Kidney (tissue), 14 donors: ENCODE results near the gene PEAK3. TPM values are rescaled to one million over a fixed set of nuclear protein-coding genes. Genes with fewer than 3 reads are reported as not detected.

Source experiments
- DNase-seq, 5 donors: peaks; one replicate each; pipeline ENCODE4 v3.0.0-alpha.2; 2013 to 2020
- FAIRE-seq: peaks from 2 replicates; lab custom pipeline; 2012; peaks lifted over from hg19 to GRCh38; lab: Jason Lieb, UNC
- H3K27ac ChIP-seq, 2 donors: one replicate each; pipeline ENCODE4 v1.7.0; 2013; ENCODE audit warnings: low read depth in 2 of 2, low read length in 2 of 2, inconsistent platforms in 1 of 2
- H3K27me3 ChIP-seq: one replicate; pipeline ENCODE4 v1.7.1; 2013; ENCODE audit warnings: low read length, inconsistent platforms; ENCODE audit not compliant: control insufficient read depth, insufficient read depth
- H3K36me3 ChIP-seq, 3 donors: one replicate each; pipeline versions ENCODE4 v1.7.0 to v1.7.1; 2013; ENCODE audit warnings: low read length in 3 of 3, control low read depth in 1 of 3, inconsistent platforms in 1 of 3; ENCODE audit not compliant: insufficient read depth in 3 of 3, control insufficient read depth in 2 of 3
- H3K4me1 ChIP-seq, 3 donors: one replicate each; pipeline versions ENCODE4 v1.7.0 to v1.7.1; 2013; ENCODE audit warnings: low read length in 3 of 3, inconsistent platforms in 1 of 3, low read depth in 1 of 3; ENCODE audit not compliant: control insufficient read depth in 2 of 3, insufficient read depth in 2 of 3
- H3K4me3 ChIP-seq, 3 donors: one replicate each; pipeline versions ENCODE4 v1.7.0 to v1.8.1; 2013; ENCODE audit warnings: low read length in 3 of 3, control low read depth in 1 of 3, inconsistent platforms in 1 of 3
- H3K9ac ChIP-seq, 3 donors: one replicate each; pipeline versions ENCODE4 v1.7.0 to v1.7.1; 2013; ENCODE audit warnings: low read length in 3 of 3, control low read depth in 1 of 3, inconsistent platforms in 1 of 3
- H3K9me3 ChIP-seq, 3 donors: one replicate each; pipeline versions ENCODE4 v1.7.0 to v1.7.1; 2013; ENCODE audit warnings: low read length in 3 of 3, control low read depth in 1 of 3, inconsistent platforms in 1 of 3; ENCODE audit not compliant: control insufficient read depth in 2 of 3, insufficient read depth in 1 of 3
- CTCF ChIP-seq: IDR thresholded peaks from 3 replicates; pipeline ENCODE4 v1.5.1; 2012; ENCODE audit warnings: mild to moderate bottlenecking, moderate library complexity, borderline replicate concordance; ENCODE audit not compliant: insufficient read depth; ENCODE audit errors: extremely low read depth
- intact Hi-C: fragments of 100-400 bp; cut with DNase I; formaldehyde crosslinking; loops from one replicate; pipeline ENCODE4 v1.11.1; 2022
- polyA plus RNA-seq: library from polyadenylated mRNA; stranded (reverse); fragments of 350-450 nt; fragmentation: Illumina TruSeq; extraction: RNeasy Lipid Tissue Mini Kit (QIAGEN cat#74804); gene quantifications from one replicate; pipeline ENCODE4 v1.2.3, GENCODE V29; 2014; ENCODE audit warnings: low read depth, low replicate concordance; ENCODE audit not compliant: insufficient read depth
- total RNA-seq: library from RNA; stranded (reverse); fragmentation: NEBNext Ultra II Directional; extraction: Animal tissue kit (Norgen Biotek cat#: 25700); gene quantifications from one replicate; pipeline ENCODE4 v1.2.1, GENCODE V29; 2021
- donor health status: control.
- donor health status: control.
- donor health status: control.
- donor health status: control.
- donor health status: control.
- donor health status: DM: yes; HTN: yes; CAD: no.
- donor health status: Normal renal cell carcinoma (clear cell type).

Gene PEAK3
- total and polyA plus RNA-seq, 2 donors from 2014 or later = 2.1 TPM; not detected in 1

GRCh38 chr19:2276429-2276986, 5.5 kb downstream of the PEAK3 start:
- no peaks in the 10 kb centered on the region for H3K27me3 ChIP-seq
- H3K4me1 ChIP-seq = peaks cover 0 to 17% (median 4%) of the 10 kb centered on the region in 3 donors
- no peak for DNase-seq
- H3K27ac ChIP-seq = no peak overlapping the region
- no peak for FAIRE-seq
- H3K4me3 ChIP-seq = no peak overlapping the region
- H3K9me3 ChIP-seq = no peaks in the 10 kb centered on the region
- TF ChIP-seq CTCF = no peak
- H3K36me3 ChIP-seq = peaks cover 0 to 11% (median 0%) of the 10 kb centered on the region in 3 donors
- H3K9ac ChIP-seq = no peak overlapping the region
- intact Hi-C loops = no loop called here

- FAIRE-seq = no peak
- Histone ChIP-seq H3K9me3 (no peaks in the 10 kb centered on the region), H3K4me3 (no peak overlapping the region), H3K4me1 (peaks cover 0 to 20% (median 4%) of the 10 kb centered on the region in 3 donors), H3K27ac (no peak overlapping the region), H3K9ac (no peak overlapping the region), H3K27me3 (no peaks in the 10 kb centered on the region), H3K36me3 (peaks cover 0 to 14% (median 0%) of the 10 kb centered on the region in 3 donors)
- no peak for DNase-seq
- no peak for TF ChIP-seq CTCF
- intact Hi-C loops = no loop called here
These were observed 6.2 kb downstream of the PEAK3 start for GRCh38 chr19:2275588-2276428.

GRCh38 chr19:2274931-2275535, 6.9 kb downstream of the PEAK3 start:
- DNase-seq = peak in 3 of 5 donors; percentile 70 to 84 (median 71)
- intact Hi-C loops = no loop called here
- H3K36me3 ChIP-seq = peaks cover 0 to 14% (median 0%) of the 10 kb centered on the region in 3 donors
- no peak for FAIRE-seq
- H3K9ac ChIP-seq = no peak overlapping the region
- no peaks in the 10 kb centered on the region for H3K9me3 ChIP-seq
- no peak overlapping the region for H3K27ac ChIP-seq
- TF ChIP-seq CTCF = peak; percentile 40
- H3K27me3 ChIP-seq = no peaks in the 10 kb centered on the region
- H3K4me1 ChIP-seq = peaks cover 0 to 20% (median 4%) of the 10 kb centered on the region in 3 donors
- no peak overlapping the region for H3K4me3 ChIP-seq
